GM12801 (cell line): ENCODE data around the gene CAPN14.

Source experiments
- TF ChIP-seq, protein P1 (sequence below): IDR thresholded peaks from one replicate; pipeline ENCODE4 v1.5.1; 2011; ENCODE audit warnings: control low read depth; ENCODE audit not compliant: insufficient read length; ENCODE audit errors: extremely low read depth

The CAPN14 gene

GRCh38 chr2:31205613-31206012, 11.7 kb downstream of the CAPN14 start:
- TF ChIP-seq, protein P1, sequence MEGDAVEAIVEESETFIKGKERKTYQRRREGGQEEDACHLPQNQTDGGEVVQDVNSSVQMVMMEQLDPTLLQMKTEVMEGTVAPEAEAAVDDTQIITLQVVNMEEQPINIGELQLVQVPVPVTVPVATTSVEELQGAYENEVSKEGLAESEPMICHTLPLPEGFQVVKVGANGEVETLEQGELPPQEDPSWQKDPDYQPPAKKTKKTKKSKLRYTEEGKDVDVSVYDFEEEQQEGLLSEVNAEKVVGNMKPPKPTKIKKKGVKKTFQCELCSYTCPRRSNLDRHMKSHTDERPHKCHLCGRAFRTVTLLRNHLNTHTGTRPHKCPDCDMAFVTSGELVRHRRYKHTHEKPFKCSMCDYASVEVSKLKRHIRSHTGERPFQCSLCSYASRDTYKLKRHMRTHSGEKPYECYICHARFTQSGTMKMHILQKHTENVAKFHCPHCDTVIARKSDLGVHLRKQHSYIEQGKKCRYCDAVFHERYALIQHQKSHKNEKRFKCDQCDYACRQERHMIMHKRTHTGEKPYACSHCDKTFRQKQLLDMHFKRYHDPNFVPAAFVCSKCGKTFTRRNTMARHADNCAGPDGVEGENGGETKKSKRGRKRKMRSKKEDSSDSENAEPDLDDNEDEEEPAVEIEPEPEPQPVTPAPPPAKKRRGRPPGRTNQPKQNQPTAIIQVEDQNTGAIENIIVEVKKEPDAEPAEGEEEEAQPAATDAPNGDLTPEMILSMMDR = no peak

DNA sequence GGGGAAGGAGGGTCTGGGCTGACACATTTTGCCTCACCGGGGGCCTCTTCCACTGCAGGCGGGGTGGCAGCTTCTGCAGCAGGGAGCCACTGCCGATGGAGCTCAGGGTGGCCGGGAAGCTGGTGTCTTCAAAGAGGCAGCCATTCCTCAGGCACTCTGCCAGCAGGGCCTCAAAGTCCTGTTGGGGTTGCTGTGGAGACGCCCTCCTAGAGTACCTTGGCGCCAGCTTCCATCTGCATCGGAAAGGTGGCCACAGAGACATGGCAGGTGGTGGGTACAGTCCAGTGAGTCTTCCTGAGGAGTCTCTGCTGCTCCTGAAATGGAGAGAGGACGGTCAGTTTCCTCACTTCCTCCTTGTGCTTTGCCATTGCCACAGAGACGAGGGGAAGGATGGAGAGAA, 12.1 kb downstream of the CAPN14 start:
- TF ChIP-seq, protein P1 = no peak

- TF ChIP-seq, protein P1 = no peak
These were observed 12.5 kb downstream of the CAPN14 start for GRCh38 chr2:31204783-31205182.

DNA sequence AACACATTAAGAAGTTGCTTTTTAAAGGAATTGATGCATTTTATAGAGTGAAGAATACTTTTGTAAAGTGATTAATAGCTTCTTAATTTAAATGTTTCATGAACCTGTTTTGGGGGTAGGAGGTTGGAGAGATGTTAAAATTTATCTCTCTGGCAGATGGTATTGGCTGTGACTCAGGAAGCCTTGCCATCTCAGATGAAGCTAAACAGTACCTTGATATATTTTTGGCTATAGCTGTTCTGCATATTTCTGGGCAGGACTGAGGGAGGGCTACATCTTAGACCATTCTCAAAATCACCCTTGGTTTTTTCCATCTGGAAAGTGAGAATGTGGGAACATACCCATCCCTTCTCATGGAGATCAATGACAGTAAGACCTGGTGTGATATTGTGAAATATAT, 13.4 kb downstream of the CAPN14 start:
- TF ChIP-seq, protein P1 = no peak

DNA sequence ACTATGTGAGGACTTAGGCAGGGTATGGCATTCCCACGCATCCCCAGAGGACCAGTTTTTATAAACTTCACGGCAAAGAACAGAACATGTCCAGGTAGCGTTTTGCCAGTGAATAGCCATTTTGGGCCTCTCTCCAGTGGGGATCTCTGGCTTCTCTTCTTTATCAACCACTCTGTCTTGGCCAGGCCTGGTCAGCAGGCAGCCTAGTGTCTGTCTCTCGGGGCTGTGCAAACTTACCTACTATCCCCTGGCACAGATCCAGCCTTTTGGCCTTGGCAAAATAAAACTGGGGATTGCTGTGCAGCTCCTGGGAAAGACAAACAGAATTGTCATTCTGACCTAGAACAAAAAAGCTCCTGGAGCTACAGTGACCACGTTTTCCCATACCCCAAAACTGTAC, 14.5 kb downstream of the CAPN14 start:
- TF ChIP-seq, protein P1 = no peak

- TF ChIP-seq, protein P1 = no peak
These were observed 15.3 kb downstream of the CAPN14 start for GRCh38 chr2:31202041-31202440.

DNA sequence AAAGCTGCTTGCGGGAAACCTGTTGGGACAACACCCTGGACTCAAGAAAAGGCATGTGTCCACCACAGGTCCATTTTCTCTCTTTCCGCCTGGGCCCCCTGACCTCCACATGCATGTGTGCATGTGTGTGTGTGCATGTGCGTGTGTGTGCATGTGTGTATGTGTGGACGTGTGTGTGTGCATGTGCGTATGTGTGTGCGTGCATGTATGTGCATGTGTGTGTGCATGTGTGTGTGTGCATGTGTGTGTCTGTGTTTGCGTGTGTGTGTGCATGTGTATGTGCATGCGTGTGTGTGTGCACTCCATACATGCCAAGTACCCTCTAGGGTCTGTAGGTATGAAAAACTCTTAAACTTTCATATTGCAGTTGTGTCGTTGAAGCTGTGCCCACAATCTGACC, 16.3 kb downstream of the CAPN14 start:
- TF ChIP-seq, protein P1 = no peak

- TF ChIP-seq, protein P1 = no peak
These were observed 18.1 kb downstream of the CAPN14 start for GRCh38 chr2:31199206-31199605.
